Testis (tissue), 3 donors: ENCODE measurements around the gene MGA. TPM values are rescaled to one million over a fixed set of nuclear protein-coding genes. Genes with fewer than 3 reads are reported as not detected.
A peak's percentile ranks its signal among the peaks of the same experiment; 100 is the strongest.

Experiments
- DNase-seq: peaks from one replicate; pipeline ENCODE4 v3.0.0-alpha.2; 2019
- H3K27ac ChIP-seq, 2 donors: fragments of 200-600 bp; sonication (generic); one replicate each; pipeline ENCODE4 v1.5.1; 2019
- H3K27me3 ChIP-seq: fragments of 200-600 bp; sonication (generic); one replicate; pipeline ENCODE4 v1.5.1; 2019
- H3K36me3 ChIP-seq: fragments of 200-600 bp; sonication (generic); one replicate; pipeline ENCODE4 v1.5.1; 2017; ENCODE audit warnings: low read depth; ENCODE audit errors: missing control alignments
- H3K4me1 ChIP-seq: fragments of 200-600 bp; sonication (generic); one replicate; pipeline ENCODE4 v1.5.1; 2019
- H3K4me3 ChIP-seq, 2 donors: fragments of 200-600 bp; sonication (generic); one replicate each; pipeline ENCODE4 v1.5.1; 2017 to 2019
- H3K9me3 ChIP-seq: fragments of 200-600 bp; sonication (generic); one replicate; pipeline ENCODE4 v1.5.1; 2017
- POLR2A ChIP-seq: fragments of 450-650 bp; IDR thresholded peaks from one replicate; pipeline ENCODE4 v1.6.1; 2017; ENCODE audit warnings: antibody characterized with exemption, mild to moderate bottlenecking, moderate library complexity
- WGBS, 2 donors: methylation state at CpG; one replicate each; pipeline ENCODE4 v1.1.5; 2018; 5-methylcytosine and 5-hydroxymethylcytosine counted together
- intact Hi-C: fragments of 100-400 bp; cut with DNase I; formaldehyde crosslinking; loops from one replicate; pipeline ENCODE4 v1.15.1; 2023; ENCODE audit warnings: low total_unique reads
- polyA plus RNA-seq: library from polyadenylated mRNA; stranded (reverse); fragments of 350-450 nt; fragmentation: Illumina TruSeq; extraction: RNeasy Lipid Tissue Mini Kit (QIAGEN cat#74804); gene quantifications from one replicate; pipeline ENCODE4 v1.2.3, GENCODE V29; 2014; ENCODE audit warnings: low read depth, low replicate concordance; ENCODE audit not compliant: insufficient read depth
- total RNA-seq, 2 donors: library from RNA; depleted of rRNA; stranded (reverse); fragments of >200 nt; gene quantifications; one replicate each; pipeline ENCODE4 v1.2.3, GENCODE V29; 2016
- TF ChIP-seq, protein P1 (sequence below), 3 experiments: fragments of 450-650 bp in 2 of 3; fragments of 200-600 bp in 1 of 3; sonication (generic) in 1 of 3; IDR thresholded peaks; one replicate each; pipeline ENCODE4 v1.5.1; 2016 to 2019; ENCODE audit warnings: antibody characterized with exemption in 3 of 3, mild to moderate bottlenecking in 2 of 3, moderate library complexity in 1 of 3

Gene MGA
- total and polyA plus RNA-seq, 3 donors from 2014 or later = 20.3 to 90.2 (median 78.1) TPM

DNA sequence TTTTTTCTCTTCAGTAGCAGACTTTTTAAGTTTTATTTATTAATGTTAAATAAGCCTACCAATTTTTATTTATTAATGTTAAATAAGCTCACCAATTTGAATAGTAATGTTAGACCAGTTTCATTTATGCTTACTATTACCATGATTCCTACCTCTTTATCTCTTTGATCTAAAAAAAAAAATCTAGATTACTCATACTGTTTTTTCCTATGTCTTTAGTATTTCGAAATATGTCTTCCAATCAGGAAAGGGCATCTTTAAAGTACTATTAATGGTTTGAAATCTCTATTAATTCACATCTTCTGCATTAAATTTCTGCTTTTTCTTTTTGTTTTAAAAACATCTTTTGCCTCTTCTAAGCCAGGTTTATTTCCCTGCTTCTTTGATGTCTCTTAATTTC, 86.6 kb downstream of the MGA start:
- H3K27me3 ChIP-seq = no peaks in the 10 kb centered on the region
- no peak for DNase-seq
- intact Hi-C loops = no loop called here
- no peak for TF ChIP-seq POLR2A
- TF ChIP-seq, protein P1, sequence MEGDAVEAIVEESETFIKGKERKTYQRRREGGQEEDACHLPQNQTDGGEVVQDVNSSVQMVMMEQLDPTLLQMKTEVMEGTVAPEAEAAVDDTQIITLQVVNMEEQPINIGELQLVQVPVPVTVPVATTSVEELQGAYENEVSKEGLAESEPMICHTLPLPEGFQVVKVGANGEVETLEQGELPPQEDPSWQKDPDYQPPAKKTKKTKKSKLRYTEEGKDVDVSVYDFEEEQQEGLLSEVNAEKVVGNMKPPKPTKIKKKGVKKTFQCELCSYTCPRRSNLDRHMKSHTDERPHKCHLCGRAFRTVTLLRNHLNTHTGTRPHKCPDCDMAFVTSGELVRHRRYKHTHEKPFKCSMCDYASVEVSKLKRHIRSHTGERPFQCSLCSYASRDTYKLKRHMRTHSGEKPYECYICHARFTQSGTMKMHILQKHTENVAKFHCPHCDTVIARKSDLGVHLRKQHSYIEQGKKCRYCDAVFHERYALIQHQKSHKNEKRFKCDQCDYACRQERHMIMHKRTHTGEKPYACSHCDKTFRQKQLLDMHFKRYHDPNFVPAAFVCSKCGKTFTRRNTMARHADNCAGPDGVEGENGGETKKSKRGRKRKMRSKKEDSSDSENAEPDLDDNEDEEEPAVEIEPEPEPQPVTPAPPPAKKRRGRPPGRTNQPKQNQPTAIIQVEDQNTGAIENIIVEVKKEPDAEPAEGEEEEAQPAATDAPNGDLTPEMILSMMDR (IDR thresholded peaks at IDR 0.05) = no peak
- H3K4me1 ChIP-seq = no peaks in the 10 kb centered on the region
- no peak overlapping the region for H3K4me3 ChIP-seq
- H3K36me3 ChIP-seq = no peaks in the 10 kb centered on the region
- 80 to 98% methylated on average over 1 of the region's 1 CpG for WGBS, 2 donors
- no peak overlapping the region for H3K27ac ChIP-seq
- no peaks in the 10 kb centered on the region for H3K9me3 ChIP-seq

DNA sequence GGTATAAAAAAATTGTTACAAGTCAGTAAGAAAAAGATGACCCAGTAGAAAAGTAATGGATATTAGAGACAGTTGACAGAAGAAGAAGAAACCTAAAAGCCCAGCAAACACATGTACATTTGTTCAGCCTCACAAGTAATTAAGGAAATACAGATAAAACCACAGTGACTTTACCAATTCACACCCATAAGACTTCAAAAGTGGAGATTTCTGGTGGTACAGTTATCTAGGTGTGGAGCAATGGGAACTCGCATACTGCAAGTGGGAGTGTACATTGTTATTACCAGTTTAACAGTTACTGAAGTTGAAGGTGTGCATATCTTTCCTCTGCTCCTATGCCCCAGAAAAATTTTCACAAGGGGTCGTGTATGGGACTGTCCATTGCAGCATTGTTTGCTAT, 96.0 kb downstream of the MGA start:
- no peak for TF ChIP-seq POLR2A
- TF ChIP-seq, protein P1 (IDR thresholded peaks at IDR 0.05) = no peak
- Histone ChIP-seq H3K36me3 (no peaks in the 10 kb centered on the region), H3K4me1 (no peaks in the 10 kb centered on the region), H3K4me3 (no peak overlapping the region), H3K27me3 (no peaks in the 10 kb centered on the region), H3K27ac (no peak overlapping the region), H3K9me3 (no peaks in the 10 kb centered on the region)
- no peak for DNase-seq
- intact Hi-C loops = no loop called here
- WGBS, 2 donors = 82 to 85% methylated on average over 2 of the region's 2 CpGs

DNA sequence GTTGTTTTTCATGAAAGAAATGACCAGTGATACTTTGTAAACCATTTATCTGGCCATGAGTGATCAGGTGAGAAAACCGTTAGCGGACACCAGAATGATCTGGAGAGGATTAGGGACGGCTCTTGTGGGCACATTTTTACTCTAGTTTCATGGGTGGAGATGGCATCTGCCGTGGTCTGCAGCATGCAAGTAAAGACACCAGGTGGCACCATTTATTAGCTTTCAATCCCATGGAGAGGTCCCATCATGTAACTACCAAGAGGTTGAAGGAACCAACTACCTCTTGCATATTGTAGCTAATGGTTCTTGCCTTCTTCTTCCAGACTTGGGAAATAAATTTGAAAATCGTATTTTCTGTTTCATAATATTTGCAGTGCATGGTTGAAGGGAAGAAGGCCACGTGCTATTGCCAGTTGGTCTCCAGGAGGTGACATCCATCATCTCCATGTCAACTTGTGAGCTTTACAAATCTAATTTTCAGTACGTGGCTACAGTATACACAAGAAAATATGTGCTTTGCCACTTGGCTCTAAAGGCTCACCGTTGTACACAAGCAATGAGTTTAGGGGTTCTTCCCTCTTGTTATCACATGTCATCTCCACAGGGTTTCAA, 112.6 kb downstream of the MGA start:
- Histone ChIP-seq H3K9me3 (no peaks in the 10 kb centered on the region), H3K36me3 (no peaks in the 10 kb centered on the region), H3K4me1 (peaks cover 37% of the 10 kb centered on the region), H3K27me3 (no peaks in the 10 kb centered on the region), H3K4me3 (no peak overlapping the region), H3K27ac (peak overlapping the region; percentile 85 to 87)
- intact Hi-C loops = loop anchor here (5.0 kb wide), 1 partner anchor 39 kb away; no protein-coding TSS in a partner anchor
- peak; percentile 66 for DNase-seq
- TF ChIP-seq, protein P1 (IDR thresholded peaks at IDR 0.05) = peak; percentile 53 to 81 (median 54)
- TF ChIP-seq POLR2A = no peak
- 55 to 58% methylated on average over 8 of the region's 8 CpGs for WGBS, 2 donors

DNA sequence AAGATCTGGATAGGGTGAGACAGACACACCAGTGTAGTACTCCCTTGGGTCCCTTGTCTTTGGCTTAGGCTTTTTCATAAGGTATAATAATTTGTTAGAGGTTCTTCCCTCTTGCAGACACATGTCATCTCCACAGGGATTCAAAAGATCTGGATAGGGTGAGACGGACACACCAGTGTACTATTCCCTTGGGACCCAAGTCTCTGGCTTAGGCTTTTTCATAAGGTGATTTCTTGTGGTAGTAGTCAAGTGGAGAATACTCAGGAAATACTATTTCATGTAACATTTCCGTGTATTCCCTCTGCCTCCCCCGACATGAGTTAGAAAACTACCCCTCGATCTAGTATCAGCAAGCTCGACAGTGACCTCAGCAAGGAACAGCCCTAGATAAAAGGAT, 113.1 kb downstream of the MGA start:
- Histone ChIP-seq H3K36me3 (no peaks in the 10 kb centered on the region), H3K27me3 (no peaks in the 10 kb centered on the region), H3K4me3 (peak overlapping the region in 1 of 2 donors; percentile 92), H3K9me3 (no peaks in the 10 kb centered on the region), H3K4me1 (peaks cover 42% of the 10 kb centered on the region), H3K27ac (peak overlapping the region; percentile 85 to 87)
- intact Hi-C loops = loop anchor here (5.0 kb wide), 1 partner anchor 39 kb away; no protein-coding TSS in a partner anchor
- 14 to 17% methylated on average over 5 of the region's 5 CpGs for WGBS, 2 donors
- no peak for TF ChIP-seq POLR2A
- TF ChIP-seq, protein P1 (IDR thresholded peaks at IDR 0.05) = no peak
- DNase-seq = no peak

DNA sequence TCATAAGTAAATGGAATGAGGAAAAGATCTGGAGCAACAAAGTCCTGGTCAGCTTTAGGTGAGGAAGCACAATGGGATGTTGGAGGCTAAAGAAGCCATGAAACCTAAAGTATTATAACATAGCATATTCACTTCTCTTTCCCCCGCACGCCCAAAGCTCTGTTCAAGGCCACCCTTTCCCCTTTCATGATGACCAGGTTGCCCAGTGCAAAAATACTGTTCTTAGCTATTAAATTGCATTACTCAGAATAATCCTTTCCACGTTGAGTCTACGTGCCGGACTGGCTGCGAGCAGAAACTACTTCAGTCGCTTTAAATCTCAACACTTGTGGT, 113.5 kb downstream of the MGA start:
- no peak for DNase-seq
- Histone ChIP-seq H3K27ac (peak overlapping the region; percentile 85 to 87), H3K27me3 (no peaks in the 10 kb centered on the region), H3K4me3 (peak overlapping the region; percentile 79 to 92), H3K9me3 (no peaks in the 10 kb centered on the region), H3K36me3 (no peaks in the 10 kb centered on the region), H3K4me1 (peaks cover 45% of the 10 kb centered on the region)
- intact Hi-C loops = loop anchor here (5.0 kb wide), 1 partner anchor 39 kb away; no protein-coding TSS in a partner anchor
- no peak for TF ChIP-seq POLR2A
- TF ChIP-seq, protein P1 (IDR thresholded peaks at IDR 0.05) = no peak
- 1 to 2% methylated on average over 7 of the region's 7 CpGs for WGBS, 2 donors
